ES-I3 (cell line): Measurements from ENCODE around the gene A2ML1.
"Not testable (repeated sequence)": the region's sequence is repeated elsewhere in the genome, so short reads cannot be mapped to it uniquely, and the experiment has no call there.

Experiments used
- H3K36me3 ChIP-seq: 2 replicates; pipeline ENCODE4 v1.6.1; 2013; ENCODE audit warnings: mild to moderate bottlenecking, low read length, control low read depth, moderate library complexity; ENCODE audit not compliant: insufficient read depth
- H3K4me1 ChIP-seq: 2 replicates; pipeline ENCODE4 v1.6.1; 2013; ENCODE audit warnings: mild to moderate bottlenecking, control low read depth, low read length; ENCODE audit not compliant: insufficient read depth
- H3K9ac ChIP-seq: 2 replicates; pipeline ENCODE4 v1.6.1; 2013; ENCODE audit warnings: low read depth, mild to moderate bottlenecking, low read length, moderate library complexity
- H3K9me3 ChIP-seq: 2 replicates; pipeline ENCODE4 v1.6.1; 2013; ENCODE audit warnings: mild to moderate bottlenecking, low read length, moderate library complexity; ENCODE audit not compliant: control insufficient read depth, insufficient read depth

The A2ML1 gene

GRCh38 chr12:8894378-8894777, 72.0 kb downstream of the A2ML1 start:
- no peaks in the 10 kb centered on the region; the same call in 1 of the 2 replicates for H3K36me3 ChIP-seq
- H3K9me3 ChIP-seq = peaks cover 4% of the 10 kb centered on the region; the same call in 1 of the 2 replicates
- no peak overlapping the region for H3K9ac ChIP-seq
- 0 out of 2 replicates have a peak, but pooled peaks cover 3% of the 10 kb centered on the region for H3K4me1 ChIP-seq

- peaks cover 4% of the 10 kb centered on the region; the same call in 1 of the 2 replicates for H3K9me3 ChIP-seq
- no peak overlapping the region for H3K9ac ChIP-seq
- no peaks in the 10 kb centered on the region; the same call in 1 of the 2 replicates for H3K36me3 ChIP-seq
- H3K4me1 ChIP-seq = 0 out of 2 replicates have a peak, but pooled peaks cover 3% of the 10 kb centered on the region
These were observed 72.6 kb downstream of the A2ML1 start for GRCh38 chr12:8894986-8895385.

- Histone ChIP-seq H3K9ac (no peak overlapping the region), H3K36me3 (no peaks in the 10 kb centered on the region; the same call in 1 of the 2 replicates), H3K9me3 (peaks cover 8% of the 10 kb centered on the region; the same call in 1 of the 2 replicates), H3K4me1 (no peaks in the 10 kb centered on the region)
These were observed 74.7 kb downstream of the A2ML1 start for GRCh38 chr12:8897081-8897480.

GRCh38 chr12:8899830-8900229, 77.4 kb downstream of the A2ML1 start:
- H3K36me3 ChIP-seq = no peaks in the 10 kb centered on the region; the same call in 1 of the 2 replicates
- no peak overlapping the region for H3K9ac ChIP-seq
- H3K4me1 ChIP-seq = peaks cover 9% of the 10 kb centered on the region
- H3K9me3 ChIP-seq = peaks cover 8% of the 10 kb centered on the region; the same call in 1 of the 2 replicates

GRCh38 chr12:8902703-8903102, 80.3 kb downstream of the A2ML1 start:
- H3K36me3 ChIP-seq, H3K9me3 ChIP-seq, H3K9ac ChIP-seq: not testable (repeated sequence)
- peaks cover 26% of the 10 kb centered on the region for H3K4me1 ChIP-seq

- Histone ChIP-seq H3K36me3 (no peaks in the 10 kb centered on the region), H3K4me1 (peaks cover 26% of the 10 kb centered on the region), H3K9ac (no peak overlapping the region), H3K9me3 (peaks cover 4% of the 10 kb centered on the region; the same call in 1 of the 2 replicates)
These were observed 81.2 kb downstream of the A2ML1 start for GRCh38 chr12:8903646-8904045.

GRCh38 chr12:8904665-8905064, 82.2 kb downstream of the A2ML1 start:
- Histone ChIP-seq H3K9me3 (peaks cover 4% of the 10 kb centered on the region; the same call in 1 of the 2 replicates), H3K36me3 (no peaks in the 10 kb centered on the region), H3K9ac (no peak overlapping the region), H3K4me1 (peaks cover 26% of the 10 kb centered on the region)

- Histone ChIP-seq H3K9me3 (peaks cover 4% of the 10 kb centered on the region; the same call in 1 of the 2 replicates), H3K4me1 (peaks cover 35% of the 10 kb centered on the region), H3K9ac (no peak overlapping the region), H3K36me3 (no peaks in the 10 kb centered on the region)
These were observed 83.1 kb downstream of the A2ML1 start for GRCh38 chr12:8905546-8905945.

GRCh38 chr12:8906266-8907180, 84.1 kb downstream of the A2ML1 start:
- Histone ChIP-seq H3K9me3 (peaks cover 4% of the 10 kb centered on the region; the same call in 1 of the 2 replicates), H3K36me3 (no peaks in the 10 kb centered on the region), H3K9ac (peak overlapping the region; percentile 1; the same call in 1 of the 2 replicates), H3K4me1 (peaks cover 44% of the 10 kb centered on the region)

GRCh38 chr12:8907513-8907912, 85.1 kb downstream of the A2ML1 start:
- Histone ChIP-seq H3K36me3 (no peaks in the 10 kb centered on the region), H3K9me3 (no peaks in the 10 kb centered on the region), H3K4me1 (peaks cover 47% of the 10 kb centered on the region), H3K9ac (no peak overlapping the region; the same call in 1 of the 2 replicates)

GRCh38 chr12:8909752-8910151, 87.3 kb downstream of the A2ML1 start:
- Histone ChIP-seq H3K9ac (no peak overlapping the region; the same call in 1 of the 2 replicates), H3K9me3 (no peaks in the 10 kb centered on the region), H3K4me1 (peaks cover 39% of the 10 kb centered on the region), H3K36me3 (no peaks in the 10 kb centered on the region)

- H3K4me1 ChIP-seq = peaks cover 28% of the 10 kb centered on the region
- H3K36me3 ChIP-seq = no peaks in the 10 kb centered on the region
- peak overlapping the region; percentile 83; the same call in 1 of the 2 replicates for H3K9ac ChIP-seq
- H3K9me3 ChIP-seq = no peaks in the 10 kb centered on the region
These were observed 89.3 kb downstream of the A2ML1 start for GRCh38 chr12:8911606-8912268.

GRCh38 chr12:8912914-8913313, 90.5 kb downstream of the A2ML1 start:
- Histone ChIP-seq H3K36me3 (peaks cover 5% of the 10 kb centered on the region; the same call in 1 of the 2 replicates), H3K9me3 (no peaks in the 10 kb centered on the region), H3K9ac (peak overlapping the region; percentile 83), H3K4me1 (peaks cover 30% of the 10 kb centered on the region)

GRCh38 chr12:8913702-8914032, 91.2 kb downstream of the A2ML1 start:
- H3K9ac ChIP-seq = peak overlapping the region; percentile 83
- H3K4me1 ChIP-seq = peaks cover 30% of the 10 kb centered on the region
- H3K9me3 ChIP-seq = no peaks in the 10 kb centered on the region

More at GRCh38 chr12:8913702-8914032, 91.2 kb downstream of the A2ML1 start:
- peaks cover 10% of the 10 kb centered on the region; the same call in 1 of the 2 replicates for H3K36me3 ChIP-seq
